Stimulated activated CD8-positive, alpha-beta memory T cell treated with anti-CD3 and anti-CD28 coated beads, Interleukin-2, amount 100 ng/mL, for 1 hour (primary cell): ENCODE results near the gene IFIT1.
"Not testable (repeated sequence)": the region's sequence is repeated elsewhere in the genome, so short reads cannot be mapped to it uniquely, and the experiment has no call there.

Experiments used
- DNase-seq, 2 donors: peaks; one replicate each; pipeline ENCODE4 v3.0.0-alpha.2; 2020; ENCODE audit warnings: low read depth in 2 of 2

Gene IFIT1

GRCh38 chr10:89399956-89400355 lies 7.5 kb downstream of the IFIT1 start:
- no peak for DNase-seq

- DNase-seq: no peak
Measured at GRCh38 chr10:89403043-89403442, 10.6 kb downstream of the IFIT1 start.

GRCh38 chr10:89404104-89405047 lies 12.0 kb downstream of the IFIT1 start:
- no peak for DNase-seq

GRCh38 chr10:89406178-89406577 lies 13.8 kb downstream of the IFIT1 start:
- DNase-seq: not testable (repeated sequence)

- DNase-seq: not testable (repeated sequence)
Measured at GRCh38 chr10:89407792-89408191, 15.4 kb downstream of the IFIT1 start.

- not testable (repeated sequence) for DNase-seq
Measured at GRCh38 chr10:89409282-89409681, 16.9 kb downstream of the IFIT1 start.

- DNase-seq: not testable (repeated sequence)
Measured at GRCh38 chr10:89410551-89410950, 18.1 kb downstream of the IFIT1 start.

- DNase-seq: not testable (repeated sequence)
Measured at GRCh38 chr10:89411135-89411534, 18.7 kb downstream of the IFIT1 start.

- peak in 1 of 2 donors; percentile 9 for DNase-seq
Measured at GRCh38 chr10:89412276-89412675, 19.9 kb downstream of the IFIT1 start.

- no peak for DNase-seq
Measured at GRCh38 chr10:89413398-89413912, 21.0 kb downstream of the IFIT1 start.

- peak; percentile 22 to 51 for DNase-seq
Measured at GRCh38 chr10:89414146-89414878, 21.9 kb downstream of the IFIT1 start, which contains the start of gene IFIT5. IFIT5 (plus strand) TSS chr10:89414568; CDS start chr10:89414799, 231 bp downstream.

GRCh38 chr10:89414879-89415821 lies 22.7 kb downstream of the IFIT1 start:
- DNase-seq: peak; percentile 2 to 19

GRCh38 chr10:89416465-89416864 lies 24.0 kb downstream of the IFIT1 start:
- no peak for DNase-seq

GRCh38 chr10:89419548-89419947 lies 27.1 kb downstream of the IFIT1 start:
- DNase-seq: no peak

GRCh38 chr10:89421018-89421476 lies 28.6 kb downstream of the IFIT1 start:
- no peak for DNase-seq

GRCh38 chr10:89425000-89425399 lies 32.6 kb downstream of the IFIT1 start:
- no peak for DNase-seq

- no peak for DNase-seq
Measured at GRCh38 chr10:89426230-89426868, 33.9 kb downstream of the IFIT1 start.

- DNase-seq: no peak
Measured at GRCh38 chr10:89427629-89428028, 35.2 kb downstream of the IFIT1 start.

GRCh38 chr10:89428877-89429276 lies 36.5 kb downstream of the IFIT1 start:
- no peak for DNase-seq

- DNase-seq: no peak
Measured at GRCh38 chr10:89431977-89432376, 39.6 kb downstream of the IFIT1 start.

GRCh38 chr10:89438525-89438924 lies 46.1 kb downstream of the IFIT1 start:
- DNase-seq: no peak
